Cardiac septum (tissue), 1 donor: Measurements from ENCODE around the gene RECQL5. TPM values are rescaled to one million over a fixed set of nuclear protein-coding genes. Genes with fewer than 3 reads are reported as not detected.

Experiments used
- DNase-seq: peaks from one replicate; pipeline ENCODE4 v3.0.0-alpha.2; 2020; ENCODE audit warnings: low spot score
- intact Hi-C: fragments of 100-400 bp; cut with DNase I; formaldehyde crosslinking; loops from one replicate; pipeline ENCODE4 v1.14.0; 2022
- total RNA-seq: library from RNA; stranded (reverse); fragmentation: NEBNext Ultra II Directional; extraction: Animal tissue kit (Norgen Biotek cat#: 25700); gene quantifications from one replicate; pipeline ENCODE4 v1.2.1, GENCODE V29; 2021
- donor health status: DM: no; HTN: no; CAD: no.

RECQL5 gene
- total RNA-seq, 1 donor from 2014 or later: 11.3 TPM

- no peak for DNase-seq
- intact Hi-C loops: no loop called here
Measured at GRCh38 chr17:75691371-75691791, 24.4 kb upstream of the RECQL5 start.

GRCh38 chr17:75689441-75689873 lies 22.5 kb upstream of the RECQL5 start:
- intact Hi-C loops: loop anchor here (2.0 kb wide), 1 partner anchor 17 kb away; no protein-coding TSS in a partner anchor
- no peak for DNase-seq

- DNase-seq: no peak
- intact Hi-C loops: loop anchor here (2.0 kb wide), 1 partner anchor 18 kb away; no protein-coding TSS in a partner anchor
Measured at GRCh38 chr17:75688209-75688825, 21.4 kb upstream of the RECQL5 start.

GRCh38 chr17:75685499-75685898 lies 18.5 kb upstream of the RECQL5 start:
- DNase-seq: no peak
- intact Hi-C loops: no loop called here

GRCh38 chr17:75684924-75685323 lies 18.0 kb upstream of the RECQL5 start:
- no peak for DNase-seq
- intact Hi-C loops: no loop called here

- no peak for DNase-seq
- intact Hi-C loops: no loop called here
Measured at GRCh38 chr17:75684249-75684648, 17.3 kb upstream of the RECQL5 start.

GRCh38 chr17:75683583-75683982 lies 16.6 kb upstream of the RECQL5 start:
- no peak for DNase-seq
- intact Hi-C loops: no loop called here

GRCh38 chr17:75681289-75681688 lies 14.3 kb upstream of the RECQL5 start:
- intact Hi-C loops: no loop called here
- no peak for DNase-seq

DNA sequence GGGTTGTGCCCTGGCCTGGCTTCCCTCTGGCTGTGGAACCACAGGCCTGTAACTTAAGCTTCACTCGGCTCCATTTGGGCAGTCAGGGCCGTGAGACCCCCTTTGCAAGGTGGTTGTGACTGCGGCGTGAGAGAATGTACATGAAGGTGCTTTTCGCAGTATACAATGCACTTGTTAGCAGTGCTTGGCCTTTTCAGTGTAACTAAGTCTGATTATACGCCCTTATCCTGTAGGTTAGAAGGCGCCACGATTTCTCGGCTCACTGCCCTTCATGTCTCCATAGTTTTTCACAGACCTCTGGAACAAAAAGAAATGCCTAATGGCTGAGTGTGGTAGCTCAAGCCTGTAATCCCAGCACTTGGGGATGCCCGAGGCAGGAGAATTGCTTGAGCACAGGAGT lies 13.5 kb upstream of the RECQL5 start:
- DNase-seq: no peak
- intact Hi-C loops: no loop called here

DNA sequence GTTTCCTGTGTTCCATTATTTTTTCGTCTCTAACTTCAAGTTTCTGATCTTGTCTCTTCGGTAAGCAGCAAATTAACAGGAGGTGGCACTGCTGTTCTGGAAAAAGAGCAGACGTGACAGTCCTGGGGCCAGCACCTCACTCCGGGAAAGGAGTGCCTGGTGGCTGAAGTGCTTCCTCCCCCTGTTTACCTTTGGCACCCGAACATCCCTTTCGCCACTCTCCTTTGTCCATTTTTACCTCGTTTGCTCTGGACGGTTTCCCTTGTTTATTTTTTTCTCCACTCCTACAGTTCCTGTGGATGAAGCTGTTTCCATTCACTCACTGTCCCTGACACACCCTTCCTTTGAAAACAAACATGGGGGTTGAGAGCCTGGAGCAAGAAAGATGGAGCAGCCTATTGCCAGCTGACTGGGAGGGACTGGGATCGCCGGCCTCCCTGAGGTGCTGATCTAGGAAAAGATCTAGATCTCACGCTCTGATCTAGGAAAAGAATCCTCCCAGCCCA lies 12.8 kb upstream of the RECQL5 start:
- DNase-seq: no peak
- intact Hi-C loops: loop anchor here (2.0 kb wide), 1 partner anchor 69 kb away; no protein-coding TSS in a partner anchor

GRCh38 chr17:75676461-75676860 lies 9.5 kb upstream of the RECQL5 start:
- DNase-seq: no peak
- intact Hi-C loops: no loop called here

DNA sequence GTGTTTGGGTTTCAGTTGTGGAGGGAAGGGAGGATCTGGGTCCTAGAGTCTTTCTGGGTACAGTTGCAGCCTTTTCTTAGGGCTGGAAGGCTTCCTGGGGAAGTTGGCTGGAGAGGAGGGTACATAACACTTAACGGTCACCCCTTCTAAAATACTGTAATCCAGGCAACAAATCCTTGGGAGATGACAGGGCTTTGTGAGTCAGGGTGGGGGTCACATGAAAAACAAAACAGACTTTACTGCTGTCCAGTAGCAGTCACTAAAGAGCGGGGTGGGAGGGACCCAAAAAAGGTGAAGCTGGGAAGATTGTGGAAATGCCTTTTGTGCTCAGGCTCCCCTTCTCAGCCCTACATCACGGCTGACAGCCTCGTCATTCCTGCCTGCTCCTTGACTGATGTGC lies 6.5 kb upstream of the RECQL5 start:
- DNase-seq: no peak
- intact Hi-C loops: no loop called here

- intact Hi-C loops: no loop called here
- DNase-seq: no peak
Measured at GRCh38 chr17:75672011-75672410, 5.1 kb upstream of the RECQL5 start.

GRCh38 chr17:75670868-75671267 lies 3.9 kb upstream of the RECQL5 start:
- intact Hi-C loops: no loop called here
- DNase-seq: no peak

DNA sequence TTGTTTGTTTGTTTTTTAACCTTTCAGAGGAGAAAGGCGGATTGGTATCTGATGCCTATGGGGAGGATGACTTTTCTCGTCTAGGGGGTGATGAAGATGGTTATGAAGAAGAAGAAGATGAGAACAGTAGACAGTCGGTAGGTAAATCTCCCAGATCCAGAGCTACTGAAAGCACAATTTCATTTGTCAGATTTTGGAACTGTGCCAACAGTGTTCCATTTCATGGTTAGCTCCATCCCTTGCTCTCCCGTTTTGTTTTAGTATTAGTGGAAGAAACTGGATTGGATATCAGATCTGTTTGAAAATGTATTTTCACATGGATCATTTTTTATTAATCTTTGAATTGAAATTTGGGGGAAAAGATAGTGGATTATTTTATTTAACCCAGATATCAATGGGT lies 1.5 kb upstream of the RECQL5 start:
- intact Hi-C loops: no loop called here
- no peak for DNase-seq

- no peak for DNase-seq
- intact Hi-C loops: no loop called here
Measured at GRCh38 chr17:75667825-75668224, 871 bp upstream of the RECQL5 start.

DNA sequence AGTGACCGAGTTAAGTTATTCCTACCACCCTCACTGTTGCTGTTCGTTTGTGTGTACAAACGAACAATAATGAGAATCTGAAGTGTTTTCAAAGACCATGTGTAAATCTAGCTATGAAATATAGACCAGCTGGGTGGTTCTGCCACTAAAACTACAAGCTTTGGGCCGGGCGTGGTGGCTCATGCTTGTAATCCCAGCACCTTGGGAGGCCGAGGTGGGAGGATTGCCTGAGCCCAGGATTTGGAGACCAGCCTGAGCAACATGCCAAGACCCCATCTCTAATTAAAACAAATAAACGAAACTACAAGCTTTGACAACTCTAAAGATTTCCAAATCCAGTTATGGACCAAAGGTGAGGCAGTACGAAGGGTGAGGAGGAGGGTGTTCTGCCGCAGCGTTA lies 973 bp downstream of the RECQL5 start:
- intact Hi-C loops: no loop called here
- no peak for DNase-seq

DNA sequence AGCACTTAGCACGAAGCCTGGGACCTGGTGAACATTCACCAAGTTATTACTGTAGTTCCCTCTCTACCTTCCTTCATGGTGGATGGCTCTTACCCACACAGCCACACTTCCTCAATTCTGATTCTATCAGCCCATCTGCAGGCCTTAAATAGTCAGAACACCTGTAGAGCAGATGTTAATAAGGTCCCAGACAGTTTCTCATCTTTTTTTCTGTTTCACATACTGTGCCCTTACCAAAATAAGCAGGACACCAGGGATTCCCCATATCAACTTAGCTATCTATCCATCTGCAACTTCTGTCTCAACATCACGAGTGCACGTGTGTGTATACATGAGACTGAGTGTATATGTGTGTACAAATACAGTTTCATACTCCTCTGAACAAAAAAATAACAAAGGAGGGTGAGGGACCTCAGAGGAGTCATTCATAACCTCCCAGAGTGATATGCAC lies 2.8 kb downstream of the RECQL5 start:
- intact Hi-C loops: no loop called here
- no peak for DNase-seq

- intact Hi-C loops: no loop called here
- no peak for DNase-seq
Measured at GRCh38 chr17:75662511-75662910, 4.4 kb downstream of the RECQL5 start.

- intact Hi-C loops: no loop called here
- no peak for DNase-seq
Measured at GRCh38 chr17:75661531-75661930, 5.4 kb downstream of the RECQL5 start.

GRCh38 chr17:75658237-75658636 lies 8.7 kb downstream of the RECQL5 start:
- intact Hi-C loops: no loop called here
- no peak for DNase-seq

DNA sequence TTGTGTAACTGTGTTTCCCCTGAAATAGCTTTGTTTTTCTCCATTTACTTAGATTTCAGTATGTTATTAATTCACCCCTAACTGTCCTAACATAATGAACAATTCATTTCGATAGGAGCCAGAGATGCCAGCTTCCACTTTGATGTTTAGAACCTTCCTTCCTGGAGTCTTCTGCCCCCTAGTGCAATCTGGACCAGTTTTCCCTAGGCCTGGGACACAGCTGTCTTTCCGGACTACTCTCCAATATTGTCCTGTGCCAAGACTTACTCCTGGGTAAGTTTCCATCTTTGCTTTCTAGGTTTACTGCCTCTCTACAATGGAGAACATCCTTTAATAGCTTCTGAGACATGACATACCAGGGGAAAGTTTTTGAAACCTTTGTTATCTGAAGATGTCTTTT lies 12.8 kb downstream of the RECQL5 start:
- intact Hi-C loops: no loop called here
- no peak for DNase-seq
